ENCODE data around the gene SPATA12.

DNA sequence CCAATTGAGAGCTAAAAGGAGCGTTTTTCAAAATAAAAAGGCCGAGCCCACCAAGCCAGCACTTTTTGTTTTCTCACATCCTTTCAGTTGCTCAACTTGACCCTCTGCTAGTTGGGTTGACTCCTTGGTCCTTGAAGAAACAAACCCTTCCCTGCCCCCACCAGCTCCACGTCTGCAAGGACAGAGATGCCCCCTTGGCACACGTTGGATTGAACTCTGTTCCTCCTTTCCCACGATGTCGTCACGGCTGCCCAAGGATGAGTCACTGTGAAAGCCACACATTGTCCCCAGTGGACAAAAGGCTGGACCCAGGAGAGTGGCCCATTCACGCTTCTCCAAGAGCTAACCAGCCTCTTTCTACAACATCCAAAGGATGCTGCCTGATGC lies 43.0 kb upstream of the SPATA12 start:
- TF ChIP-seq CTCF (IDR thresholded peaks at IDR 0.05) (no peak), POLR2A (IDR thresholded peaks at IDR 0.05) (no peak)

Data from sigmoid colon (tissue), 3 donors.